Liver (tissue), 9 donors: ENCODE data around the gene MGAT3. TPM values are rescaled to one million over a fixed set of nuclear protein-coding genes. Genes with fewer than 3 reads are reported as not detected.

Experiments used
- DNase-seq: peaks from one replicate; pipeline ENCODE4 v3.0.0-alpha.2; 2017; ENCODE audit warnings: low spot score
- H3K27ac ChIP-seq, 2 donors: one replicate each; pipeline ENCODE4 v1.7.0; 2013; ENCODE audit warnings: inconsistent platforms in 2 of 2, low read length in 2 of 2, control low read depth in 1 of 2, low read depth in 1 of 2, mild to moderate bottlenecking in 1 of 2
- H3K27me3 ChIP-seq, 4 donors: one replicate each; pipeline versions ENCODE4 v1.6.1 to v1.7.0; 2013; ENCODE audit warnings: low read length in 3 of 4, inconsistent platforms in 1 of 4, mild to moderate bottlenecking in 1 of 4, moderate library complexity in 1 of 4; ENCODE audit not compliant: control insufficient read depth in 4 of 4, insufficient read depth in 4 of 4
- H3K36me3 ChIP-seq, 4 donors: one replicate each; pipeline versions ENCODE4 v1.6.1 to v1.7.0; 2013; ENCODE audit warnings: low read length in 3 of 4, mild to moderate bottlenecking in 3 of 4, low read depth in 1 of 4, moderate library complexity in 1 of 4; ENCODE audit not compliant: control insufficient read depth in 4 of 4, insufficient read depth in 3 of 4
- H3K4me1 ChIP-seq, 4 donors: one replicate each; pipeline versions ENCODE4 v1.6.1 to v1.7.0; 2013; ENCODE audit warnings: low read length in 3 of 4, mild to moderate bottlenecking in 3 of 4, moderate library complexity in 1 of 4; ENCODE audit not compliant: control insufficient read depth in 4 of 4, insufficient read depth in 4 of 4
- H3K4me3 ChIP-seq, 3 donors: one replicate each; pipeline versions ENCODE4 v1.6.1 to v1.7.0; 2013; ENCODE audit warnings: low read length in 3 of 3, control low read depth in 1 of 3, low read depth in 1 of 3, mild to moderate bottlenecking in 1 of 3
- H3K9ac ChIP-seq, 2 donors: one replicate each; pipeline ENCODE4 v1.7.0; 2013; ENCODE audit warnings: low read length in 2 of 2, mild to moderate bottlenecking in 2 of 2, moderate library complexity in 2 of 2, control low read depth in 1 of 2, low read depth in 1 of 2
- H3K9me3 ChIP-seq, 4 donors: one replicate each; pipeline versions ENCODE4 v1.6.1 to v1.7.0; 2013; ENCODE audit warnings: low read length in 3 of 4; ENCODE audit not compliant: control insufficient read depth in 4 of 4
- CTCF ChIP-seq: fragments of 150-350 bp; IDR thresholded peaks from 2 replicates; pipeline ENCODE4 v1.5.1; 2017; ENCODE audit warnings: improper control_type of control experiment, low read depth, low read length; ENCODE audit not compliant: missing input control
- EGR1 ChIP-seq, 2 donors: IDR thresholded peaks; 2 replicates each; pipeline ENCODE4 v1.6.1; 2016 to 2018; ENCODE audit warnings: antibody characterized with exemption in 2 of 2, low read depth in 2 of 2
- FOXA2 ChIP-seq: IDR thresholded peaks from 2 replicates; pipeline ENCODE4 v1.6.1; 2016; ENCODE audit warnings: antibody characterized with exemption
- GABPA ChIP-seq, 2 donors: IDR thresholded peaks in 1 of 2; conservative IDR thresholded peaks in 1 of 2; 2 replicates each; pipeline ENCODE4 v1.6.1; 2016; ENCODE audit warnings: antibody characterized with exemption in 2 of 2, mild to moderate bottlenecking in 1 of 2, moderate library complexity in 1 of 2
- HNF4A ChIP-seq, 2 donors: conservative IDR thresholded peaks; 2 replicates each; pipeline ENCODE4 v1.6.1; 2016; ENCODE audit warnings: antibody characterized with exemption in 2 of 2, mild to moderate bottlenecking in 2 of 2
- HNF4G ChIP-seq: IDR thresholded peaks from 2 replicates; pipeline ENCODE4 v1.6.1; 2016; ENCODE audit warnings: antibody characterized with exemption
- JUND ChIP-seq, 2 donors: IDR thresholded peaks; 2 replicates each; pipeline ENCODE4 v1.6.1; 2016; ENCODE audit warnings: antibody characterized with exemption in 2 of 2
- MAX ChIP-seq: IDR thresholded peaks from 2 replicates; pipeline ENCODE4 v1.6.1; 2016; ENCODE audit warnings: antibody characterized with exemption
- NR2F2 ChIP-seq: IDR thresholded peaks from 2 replicates; pipeline ENCODE4 v1.6.1; 2016; ENCODE audit warnings: antibody characterized with exemption
- RAD21 ChIP-seq, 2 donors: IDR thresholded peaks; 2 replicates each; pipeline ENCODE4 v1.6.1; 2016; ENCODE audit warnings: antibody characterized with exemption in 2 of 2, mild to moderate bottlenecking in 2 of 2
- REST ChIP-seq: IDR thresholded peaks from 2 replicates; pipeline ENCODE4 v1.6.1; 2016; ENCODE audit warnings: antibody characterized with exemption, mild to moderate bottlenecking
- RXRA ChIP-seq, 2 donors: IDR thresholded peaks; 2 replicates each; pipeline ENCODE4 v1.6.1; 2017 to 2018; ENCODE audit warnings: antibody characterized with exemption in 2 of 2, mild to moderate bottlenecking in 1 of 2
- SP1 ChIP-seq: IDR thresholded peaks from 2 replicates; pipeline ENCODE4 v1.6.1; 2018; ENCODE audit warnings: antibody characterized with exemption, mild to moderate bottlenecking
- TAF1 ChIP-seq: conservative IDR thresholded peaks from 2 replicates; pipeline ENCODE4 v1.6.1; 2016; ENCODE audit warnings: antibody characterized with exemption, mild to moderate bottlenecking
- YY1 ChIP-seq: IDR thresholded peaks from 2 replicates; pipeline ENCODE4 v1.6.1; 2016; ENCODE audit warnings: antibody characterized with exemption, mild to moderate bottlenecking
- ZBTB33 ChIP-seq: IDR thresholded peaks from 2 replicates; pipeline ENCODE4 v1.6.1; 2016; ENCODE audit warnings: antibody characterized with exemption
- whole genome bisulfite sequencing: extraction: QIAGEN DNeasy Blood & Tissue Kit; methylation state at CpG from one replicate; pipeline ENCODE4 v1.1.7; 2013; 5-methylcytosine and 5-hydroxymethylcytosine counted together
- polyA plus RNA-seq, 2 donors: library from polyadenylated mRNA; stranded (reverse) in 1 of 2; unstranded in 1 of 2; fragments of 200-250 nt in 1 of 2; fragments of >200 nt in 1 of 2; fragmentation: Nextera tagmentation in 1 of 2; extraction: Ambion mirVana in 1 of 2; gene quantifications; one replicate each; pipeline versions ENCODE4 v1.2.1 to v1.2.3, GENCODE V29; 2013 to 2015
- total RNA-seq, 2 donors: library from RNA; depleted of rRNA; stranded (reverse); fragments of >200 nt; gene quantifications; one replicate each; pipeline ENCODE4 v1.2.3, GENCODE V29; 2014
- donor health status: healthy.
- donor health status: healthy.
- donor health status: healthy.
- donor health status: healthy.
- donor health status: healthy.

Gene MGAT3
- total and polyA plus RNA-seq, 4 donors, result 0.03 to 7.6 (median 0.10) TPM

- 71% methylated on average over 9 of the region's 9 CpGs for WGBS
- no peak overlapping the region for H3K27ac ChIP-seq
- TF ChIP-seq RXRA (IDR thresholded peaks at IDR 0.05), result no peak
- no peak for TF ChIP-seq NR2F2
- TF ChIP-seq HNF4A (conservative IDR thresholded peaks at IDR 0.05), result no peak
- no peak for TF ChIP-seq MAX
- no peak for TF ChIP-seq YY1
- TF ChIP-seq CTCF, result no peak
- no peak for TF ChIP-seq HNF4G
- TF ChIP-seq FOXA2, result no peak
- TF ChIP-seq TAF1, result no peak
- no peak for TF ChIP-seq REST
- TF ChIP-seq SP1, result no peak
- no peak for TF ChIP-seq GABPA (IDR thresholded peaks at IDR 0.05 in 1 of 2, conservative IDR thresholded peaks at IDR 0.05 in 1 of 2)
- TF ChIP-seq RAD21 (IDR thresholded peaks at IDR 0.05), result no peak
- TF ChIP-seq JUND (IDR thresholded peaks at IDR 0.05), result no peak
- TF ChIP-seq EGR1 (IDR thresholded peaks at IDR 0.05; ENCODE audit: low read depth in 2 of 2), result no peak
- TF ChIP-seq ZBTB33, result no peak
- peaks cover 0 to 6% (median 4%) of the 10 kb centered on the region in 4 donors for H3K27me3 ChIP-seq
- H3K9me3 ChIP-seq, result no peaks in the 10 kb centered on the region
- no peak overlapping the region for H3K4me3 ChIP-seq
- no peaks in the 10 kb centered on the region for H3K36me3 ChIP-seq
- H3K9ac ChIP-seq, result no peak overlapping the region
- H3K4me1 ChIP-seq, result peaks cover 0 to 3% (median 2%) of the 10 kb centered on the region in 4 donors
- no peak for DNase-seq
Observed at GRCh38 chr22:39453765-39454378, 2.9 kb upstream of the MGAT3 start.
